ENCODE results near the gene PIK3R5.

PIK3R5 gene

DNA sequence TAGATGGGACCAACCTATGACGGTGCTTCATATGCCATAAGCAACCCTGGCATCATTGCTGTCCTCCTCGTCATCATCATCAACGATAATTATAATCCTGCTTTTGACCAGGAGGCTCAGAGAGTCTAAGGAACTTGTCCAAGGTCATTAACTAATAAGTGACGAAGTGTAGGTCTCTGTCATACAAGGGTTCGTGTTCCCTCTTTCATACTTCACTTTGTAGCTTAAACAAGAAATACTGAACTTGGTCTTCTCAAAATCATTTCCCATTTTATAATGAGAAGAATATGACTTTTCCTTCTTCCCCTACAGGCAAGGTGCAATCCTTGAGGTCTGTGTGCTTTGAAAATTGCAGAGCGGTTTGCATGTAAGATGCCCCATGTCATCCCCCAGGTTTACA lies 66.9 kb downstream of the PIK3R5 start:
- no peak overlapping the region for H3K4me3 ChIP-seq (ENCODE audit: low read depth, low read length)
- TF ChIP-seq, protein P1, sequence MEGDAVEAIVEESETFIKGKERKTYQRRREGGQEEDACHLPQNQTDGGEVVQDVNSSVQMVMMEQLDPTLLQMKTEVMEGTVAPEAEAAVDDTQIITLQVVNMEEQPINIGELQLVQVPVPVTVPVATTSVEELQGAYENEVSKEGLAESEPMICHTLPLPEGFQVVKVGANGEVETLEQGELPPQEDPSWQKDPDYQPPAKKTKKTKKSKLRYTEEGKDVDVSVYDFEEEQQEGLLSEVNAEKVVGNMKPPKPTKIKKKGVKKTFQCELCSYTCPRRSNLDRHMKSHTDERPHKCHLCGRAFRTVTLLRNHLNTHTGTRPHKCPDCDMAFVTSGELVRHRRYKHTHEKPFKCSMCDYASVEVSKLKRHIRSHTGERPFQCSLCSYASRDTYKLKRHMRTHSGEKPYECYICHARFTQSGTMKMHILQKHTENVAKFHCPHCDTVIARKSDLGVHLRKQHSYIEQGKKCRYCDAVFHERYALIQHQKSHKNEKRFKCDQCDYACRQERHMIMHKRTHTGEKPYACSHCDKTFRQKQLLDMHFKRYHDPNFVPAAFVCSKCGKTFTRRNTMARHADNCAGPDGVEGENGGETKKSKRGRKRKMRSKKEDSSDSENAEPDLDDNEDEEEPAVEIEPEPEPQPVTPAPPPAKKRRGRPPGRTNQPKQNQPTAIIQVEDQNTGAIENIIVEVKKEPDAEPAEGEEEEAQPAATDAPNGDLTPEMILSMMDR (IDR thresholded peaks at IDR 0.05; ENCODE audit: control insufficient read depth, extremely low read depth, insufficient read depth), result no peak
- DNase-seq (ENCODE audit: low read depth), result no peak

DNA sequence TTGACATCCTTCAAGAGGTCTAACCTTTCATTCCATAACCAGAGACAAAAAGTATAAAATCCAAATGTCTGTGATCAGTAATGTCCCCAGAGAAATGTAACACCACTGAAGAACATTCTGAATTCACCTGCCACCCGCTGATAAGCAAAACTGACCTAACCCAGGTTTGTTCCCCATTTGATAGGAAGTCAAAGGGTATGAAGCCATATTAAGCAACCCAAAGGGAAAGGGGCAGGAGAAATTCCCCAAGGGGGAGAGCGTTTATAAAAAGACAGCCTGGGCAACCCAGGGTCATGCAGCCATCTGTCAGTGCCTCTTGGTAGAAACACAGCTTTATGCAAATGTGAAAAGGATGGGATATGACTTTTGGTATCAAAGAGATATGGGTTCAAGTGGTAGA lies 67.4 kb downstream of the PIK3R5 start:
- no peak overlapping the region for H3K4me3 ChIP-seq (ENCODE audit: low read depth, low read length)
- DNase-seq (ENCODE audit: low read depth), result no peak
- TF ChIP-seq, protein P1 (IDR thresholded peaks at IDR 0.05; ENCODE audit: control insufficient read depth, extremely low read depth, insufficient read depth), result no peak

DNA sequence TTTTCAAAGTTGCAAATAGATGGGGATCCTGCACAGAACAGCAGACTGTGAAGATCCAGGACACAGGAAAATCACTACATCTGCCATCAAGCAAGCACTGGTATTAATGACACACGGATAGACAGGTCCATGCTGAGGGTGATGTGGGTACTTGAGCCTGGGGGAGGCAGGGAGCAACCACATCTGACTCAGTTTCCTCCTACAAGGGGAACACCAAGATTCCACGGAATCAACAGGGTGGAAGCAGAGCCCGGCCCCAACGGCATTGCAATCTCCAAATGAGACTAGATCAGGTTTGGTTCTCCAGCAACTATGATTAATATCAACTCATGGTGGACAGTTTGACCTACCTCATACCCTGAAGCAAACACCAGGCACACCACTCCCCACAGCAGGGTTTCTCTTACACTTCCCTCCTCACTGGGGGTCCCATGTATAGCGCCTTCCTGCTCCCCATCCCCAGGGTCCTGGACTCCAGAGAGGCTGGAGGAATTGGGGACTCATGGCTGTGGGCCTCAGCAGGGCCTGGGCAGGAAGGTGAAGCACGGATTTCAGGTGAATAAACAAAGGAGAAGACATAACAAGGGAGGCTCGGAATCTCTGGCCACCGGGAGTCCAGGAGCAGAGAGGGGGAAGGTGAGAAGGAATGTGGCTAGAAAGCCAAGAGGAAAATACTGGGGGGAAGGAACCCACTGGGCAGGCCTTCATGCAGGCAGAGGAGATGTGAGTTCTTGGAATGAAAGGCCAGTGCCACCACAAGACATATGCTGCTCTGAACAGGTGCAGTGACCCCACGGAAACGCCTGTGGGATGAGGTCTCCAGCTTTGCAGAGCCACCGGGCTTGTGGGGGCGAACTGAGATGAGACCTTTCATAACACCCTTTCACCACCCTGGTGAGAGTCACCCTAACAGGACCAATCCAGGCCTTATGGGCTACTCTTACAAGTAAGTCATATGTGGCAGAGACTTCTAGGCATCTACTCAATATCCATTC lies 68.6 kb downstream of the PIK3R5 start:
- no peak overlapping the region for H3K4me3 ChIP-seq (ENCODE audit: low read depth, low read length)
- DNase-seq (ENCODE audit: low read depth), result no peak
- TF ChIP-seq, protein P1 (IDR thresholded peaks at IDR 0.05; ENCODE audit: control insufficient read depth, extremely low read depth, insufficient read depth), result no peak

DNA sequence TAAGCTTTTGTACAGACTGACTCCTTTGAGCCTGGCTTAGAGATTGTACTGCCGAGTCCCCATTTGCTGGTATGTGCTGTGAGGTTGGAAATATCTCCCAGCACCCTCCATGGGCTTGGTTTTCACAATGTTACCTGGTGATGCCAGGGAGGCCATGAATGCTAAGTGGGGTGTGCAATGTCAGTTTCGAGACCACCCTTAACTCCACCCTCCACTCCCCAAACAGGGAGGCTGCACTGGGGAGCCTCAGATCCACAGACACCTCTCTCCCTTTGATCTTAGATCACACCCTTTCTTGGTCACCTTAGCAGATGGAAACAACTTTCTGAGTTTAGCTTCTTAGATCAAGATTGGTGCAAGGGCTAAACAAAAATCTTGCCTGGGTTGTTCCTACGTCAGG lies 69.4 kb downstream of the PIK3R5 start:
- DNase-seq (ENCODE audit: low read depth), result no peak
- TF ChIP-seq, protein P1 (IDR thresholded peaks at IDR 0.05; ENCODE audit: control insufficient read depth, extremely low read depth, insufficient read depth), result no peak
- H3K4me3 ChIP-seq (ENCODE audit: low read depth, low read length), result no peak overlapping the region

DNA sequence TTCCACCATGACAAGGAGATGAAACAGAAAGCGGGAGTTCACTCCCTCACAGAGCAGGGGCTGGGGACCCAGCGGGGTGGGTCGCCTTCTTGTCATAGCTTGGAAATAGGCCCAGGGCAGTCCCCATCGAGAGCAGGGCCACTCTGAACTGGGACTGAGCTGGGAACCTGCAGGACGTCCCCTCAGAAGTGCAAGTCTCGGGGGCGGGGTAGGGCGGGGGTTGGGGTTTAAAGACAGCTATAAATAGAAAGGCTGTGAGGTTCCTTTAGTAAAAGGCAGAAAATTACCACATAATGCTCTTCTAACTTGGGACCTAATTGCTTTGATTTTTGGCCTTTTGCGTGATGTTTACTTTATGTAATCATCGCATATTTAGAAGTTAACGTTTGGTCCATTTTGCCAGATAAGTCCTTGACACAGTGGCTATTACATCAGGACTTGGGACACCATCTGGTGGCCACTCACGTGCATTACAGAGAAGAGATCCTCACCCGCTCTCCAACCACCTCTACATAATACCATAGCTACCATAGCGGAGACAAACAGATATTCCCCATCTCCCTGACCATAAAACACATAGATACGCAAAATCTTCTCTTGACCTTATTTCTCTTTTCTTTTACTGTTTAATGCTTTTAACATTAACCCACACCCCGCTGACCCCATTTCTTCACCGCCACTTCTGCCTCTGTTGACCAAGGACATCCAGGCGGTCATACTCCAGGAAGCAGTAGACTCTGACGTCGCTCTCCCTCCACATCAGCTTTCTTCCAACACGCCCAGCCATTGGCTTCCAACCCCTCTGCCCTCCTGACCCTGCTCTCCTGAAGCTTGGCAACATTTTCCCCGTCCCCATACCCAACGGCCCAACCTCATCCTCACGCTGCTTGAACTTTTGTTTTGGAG lies 70.6 kb downstream of the PIK3R5 start:
- peak; percentile 46 for DNase-seq (ENCODE audit: low read depth)
- H3K4me3 ChIP-seq (ENCODE audit: low read depth, low read length), result no peak overlapping the region

DNA sequence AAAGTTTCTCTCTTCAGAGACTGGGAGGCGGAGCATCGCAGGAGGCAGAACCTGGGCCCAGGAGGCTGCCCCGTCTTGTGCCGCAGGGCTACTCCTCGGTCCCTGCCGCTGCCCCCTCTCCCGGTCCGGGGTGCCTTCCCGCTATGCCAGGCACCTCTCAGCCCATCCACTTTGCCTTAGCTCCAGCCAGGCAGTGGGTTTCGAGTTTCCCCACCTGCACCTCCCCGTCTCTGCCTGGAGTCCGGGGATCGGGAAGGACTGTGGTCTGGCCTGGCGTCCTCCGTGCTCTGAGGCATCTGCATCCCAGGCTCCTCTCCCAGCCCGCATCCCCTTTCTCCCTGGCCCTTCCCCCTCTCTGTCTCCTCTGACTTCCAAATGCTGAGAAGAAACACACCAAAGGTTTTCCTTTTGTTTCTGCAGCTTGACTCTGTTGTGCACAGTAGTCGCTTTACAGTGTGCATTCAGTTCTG lies 71.3 kb downstream of the PIK3R5 start:
- H3K4me3 ChIP-seq (ENCODE audit: low read depth, low read length), result no peak overlapping the region
- no peak for DNase-seq (ENCODE audit: low read depth)
- TF ChIP-seq, protein P1 (IDR thresholded peaks at IDR 0.05; ENCODE audit: control insufficient read depth, extremely low read depth, insufficient read depth), result no peak

More for the DNA sequence above, 70.6 kb downstream of the PIK3R5 start:
- TF ChIP-seq, protein P1 (IDR thresholded peaks at IDR 0.05; ENCODE audit: control insufficient read depth, extremely low read depth, insufficient read depth), result peak; percentile 90
